Non-pigmented ciliary epithelial cell (primary cell): Measurements from ENCODE around the gene ABHD3.
A peak's percentile ranks its signal among the peaks of the same experiment; 100 is the strongest.
"Not testable (repeated sequence)": the region's sequence is repeated elsewhere in the genome, so short reads cannot be mapped to it uniquely, and the experiment has no call there.

Source experiments
- DNase-seq: peaks from one replicate; pipeline ENCODE4 v3.0.0-alpha.2; 2010; ENCODE audit warnings: low read depth

ABHD3 gene

GRCh38 chr18:21704603-21705364, at the start of gene ABHD3:
ABHD3 (minus strand) TSS chr18:21704774; CDS start chr18:21704665, 109 bp downstream.
- DNase-seq: peak; percentile 45

GRCh38 chr18:21747764-21748693, 43.5 kb upstream of the ABHD3 start:
- no peak for DNase-seq

GRCh38 chr18:21747268-21747667, 42.7 kb upstream of the ABHD3 start:
- no peak for DNase-seq

- no peak for DNase-seq
These were observed 40.7 kb upstream of the ABHD3 start for GRCh38 chr18:21745231-21745630.

GRCh38 chr18:21743166-21743832, 38.7 kb upstream of the ABHD3 start:
- no peak for DNase-seq

GRCh38 chr18:21742315-21742687, 37.7 kb upstream of the ABHD3 start:
- DNase-seq: peak; percentile 8

- no peak for DNase-seq
These were observed 37.2 kb upstream of the ABHD3 start for GRCh38 chr18:21741562-21742314.

- DNase-seq: no peak
These were observed 36.7 kb upstream of the ABHD3 start for GRCh38 chr18:21741312-21741561.

- DNase-seq: peak; percentile 75
These were observed 36.2 kb upstream of the ABHD3 start, which contains the start of gene MIB1 for GRCh38 chr18:21740538-21741311. MIB1 (plus strand) TSS chr18:21740792; CDS start chr18:21741584, 792 bp downstream.

GRCh38 chr18:21739604-21740537, 35.3 kb upstream of the ABHD3 start:
- DNase-seq: no peak

- DNase-seq: not testable (repeated sequence)
These were observed 32.4 kb upstream of the ABHD3 start for GRCh38 chr18:21736926-21737325.

GRCh38 chr18:21735452-21736015, 31.0 kb upstream of the ABHD3 start:
- DNase-seq: no peak

GRCh38 chr18:21733011-21733410, 28.4 kb upstream of the ABHD3 start:
- no peak for DNase-seq

- DNase-seq: no peak
These were observed 23.1 kb upstream of the ABHD3 start for GRCh38 chr18:21727702-21728101.

GRCh38 chr18:21725201-21725600, 20.6 kb upstream of the ABHD3 start:
- no peak for DNase-seq

GRCh38 chr18:21722687-21723086, 18.1 kb upstream of the ABHD3 start:
- no peak for DNase-seq

GRCh38 chr18:21714474-21714873, 9.9 kb upstream of the ABHD3 start:
- DNase-seq: no peak

- not testable (repeated sequence) for DNase-seq
These were observed 2.6 kb upstream of the ABHD3 start for GRCh38 chr18:21707130-21707529.

GRCh38 chr18:21706386-21706865, 1.9 kb upstream of the ABHD3 start:
- no peak for DNase-seq
